HepG2 (cell line): ENCODE data around the gene NRSN2. TPM values are rescaled to one million over a fixed set of nuclear protein-coding genes. Genes with fewer than 3 reads are reported as not detected.

Experiments used
- ARHGAP35 ChIP-seq: sonication (generic); formaldehyde crosslinking; IDR thresholded peaks from 2 replicates; pipeline ENCODE4 v1.9.0; 2022; ENCODE audit warnings: mild to moderate bottlenecking, inconsistent platforms, moderate library complexity, missing genetic modification reagents, borderline replicate concordance
- ATF2 ChIP-seq: sonication (generic); formaldehyde crosslinking; IDR thresholded peaks from 2 replicates; pipeline ENCODE4 v1.4.0; 2020; ENCODE audit warnings: missing genetic modification reagents
- CCAR2 ChIP-seq: fragments of 200-400 bp; formaldehyde crosslinking; optimal IDR thresholded peaks from 2 replicates; pipeline ENCODE3; 2018; ENCODE audit warnings: low read depth, mild to moderate bottlenecking, low read length, moderate library complexity
- CSRNP2 ChIP-seq: sonication (generic); formaldehyde crosslinking; conservative IDR thresholded peaks from 2 replicates; pipeline ENCODE4 v1.8.0; 2022; ENCODE audit warnings: low read depth, missing genetic modification reagents
- ETV5 ChIP-seq: IDR thresholded peaks from 2 replicates; pipeline ENCODE4 v1.6.1; 2018; ENCODE audit warnings: missing biosample characterization, missing genetic modification reagents, inconsistent platforms, borderline replicate concordance
- GTF2F1 ChIP-seq: fragments of 150-350 bp; IDR thresholded peaks from 2 replicates; pipeline ENCODE4 v1.6.1; 2014; ENCODE audit warnings: low read length
- MYC ChIP-seq: sonication (generic); formaldehyde crosslinking; IDR thresholded peaks from 2 replicates; pipeline ENCODE4 v1.9.0; 2021; ENCODE audit warnings: missing genetic modification reagents, borderline replicate concordance
- NRL ChIP-seq: sonication (generic); formaldehyde crosslinking; IDR thresholded peaks from 2 replicates; pipeline ENCODE4 v1.5.0; 2020; ENCODE audit warnings: missing genetic modification reagents, mild to moderate bottlenecking, moderate library complexity, borderline replicate concordance
- PRDM4 ChIP-seq: sonication (generic); formaldehyde crosslinking; IDR thresholded peaks from 2 replicates; pipeline ENCODE4 v1.9.0; 2021; ENCODE audit warnings: missing genetic modification reagents, borderline replicate concordance
- PRPF4 ChIP-seq: fragments of 200-400 bp; formaldehyde crosslinking; IDR thresholded peaks from 2 replicates; pipeline ENCODE4 v1.6.1; 2016; ENCODE audit warnings: low read length, low read depth; ENCODE audit not compliant: poor library complexity, severe bottlenecking
- SNAPC5 ChIP-seq: sonication (generic); formaldehyde crosslinking; IDR thresholded peaks from 2 replicates; pipeline ENCODE4 v1.8.1; 2023; ENCODE audit warnings: mild to moderate bottlenecking, missing genetic modification reagents, borderline replicate concordance
- STAT5B ChIP-seq: sonication (generic); formaldehyde crosslinking; IDR thresholded peaks from 2 replicates; pipeline ENCODE4 v1.4.0; 2020; ENCODE audit warnings: missing genetic modification reagents
- STAT6 ChIP-seq: sonication (generic); formaldehyde crosslinking; IDR thresholded peaks from 2 replicates; pipeline ENCODE4 v1.4.0; 2020; ENCODE audit warnings: missing genetic modification reagents, mild to moderate bottlenecking, borderline replicate concordance
- TRIM24 ChIP-seq: sonication (generic); formaldehyde crosslinking; IDR thresholded peaks from 2 replicates; pipeline ENCODE4 v1.8.0; 2022; ENCODE audit warnings: mild to moderate bottlenecking, missing genetic modification reagents
- ZC3H4 ChIP-seq: sonication (generic); formaldehyde crosslinking; IDR thresholded peaks from 2 replicates; pipeline ENCODE4 v1.4.0; 2020; ENCODE audit warnings: missing genetic modification reagents, borderline replicate concordance
- ZFP36 ChIP-seq: fragments of 150-350 bp; IDR thresholded peaks from 2 replicates; pipeline ENCODE4 v1.6.1; 2018; ENCODE audit warnings: borderline replicate concordance, low read length, low read depth; ENCODE audit not compliant: partially characterized antibody
- ZNF335 ChIP-seq: sonication (generic); formaldehyde crosslinking; IDR thresholded peaks from 2 replicates; pipeline ENCODE4 v1.4.0; 2020; ENCODE audit warnings: missing genetic modification reagents
- ZNF430 ChIP-seq: sonication (generic); formaldehyde crosslinking; IDR thresholded peaks from 2 replicates; pipeline ENCODE4 v1.9.0; 2021; ENCODE audit warnings: mild to moderate bottlenecking, missing genetic modification reagents
- ZNF766 ChIP-seq: sonication (generic); formaldehyde crosslinking; IDR thresholded peaks from 2 replicates; pipeline ENCODE4 v1.5.0; 2020; ENCODE audit warnings: missing genetic modification reagents, borderline replicate concordance
- ZNF788 ChIP-seq: sonication (generic); formaldehyde crosslinking; IDR thresholded peaks from 2 replicates; pipeline ENCODE4 v1.5.0; 2020; ENCODE audit warnings: mild to moderate bottlenecking, missing genetic modification reagents, borderline replicate concordance
- polyA plus RNA-seq, 8 experiments: library from polyadenylated mRNA; depleted of rRNA in 3 of 8; stranded (reverse) in 7 of 8; unstranded in 1 of 8; fragments of >200 nt; fragmentation: Illumina TruSeq in 4 of 8; extraction: Trizol in 4 of 8; gene quantifications; 2 replicates each; pipeline versions ENCODE4 v1.2.1 to v1.2.3, GENCODE V29; 2011 to 2016; ENCODE audit warnings: low read depth in 4 of 8, missing spikeins in 1 of 8, mixed read lengths in 1 of 8; ENCODE audit not compliant: insufficient read depth in 1 of 8
- total RNA-seq, 5 experiments: library from RNA; depleted of rRNA; stranded (reverse); fragments of >200 nt; fragmentation: Illumina TruSeq; extraction: Trizol; gene quantifications; 2 replicates each; pipeline ENCODE4 v1.2.3, GENCODE V29; 2016; ENCODE audit warnings: low read depth in 1 of 5

NRSN2 gene
- total and polyA plus RNA-seq, 2 of the 13 experiments (the other 11 are each of a cell fraction or from before 2014, with no cell fraction given): 32.3 to 49.4 TPM

GRCh38 chr20:309841-310644, 36.9 kb upstream of the NRSN2 start (continued):
- TF ChIP-seq STAT6 (CRISPR knock-in tag) (peak; percentile 6; the same call in 1 of the 2 replicates), NRL (peak; percentile 92), ZNF335 (CRISPR knock-in tag) (0 out of 2 replicates have a peak, but pooled peaks have one; percentile 53), MYC (peak; percentile 64), ZC3H4 (CRISPR knock-in tag) (0 out of 2 replicates have a peak, but pooled peaks have one; percentile 9), SNAPC5 (CRISPR knock-in tag) (no peak), GTF2F1 (no peak), ARHGAP35 (CRISPR knock-in tag) (peak; percentile 5; the same call in 1 of the 2 replicates), ZNF430 (CRISPR knock-in tag) (peak; percentile 25; the same call in 1 of the 2 replicates), ZNF788 (peak; percentile 84), ZFP36 (no peak), CCAR2 (peak; percentile 58), PRDM4 (no peak), ZNF766 (CRISPR knock-in tag) (no peak), PRPF4 (no peak), STAT5B (CRISPR knock-in tag) (no peak), TRIM24 (no peak), ETV5 (CRISPR knock-in tag) (peak; percentile 3; the same call in 1 of the 2 replicates), ATF2 (CRISPR knock-in tag) (peak; percentile 39; the same call in 1 of the 2 replicates), CSRNP2 (CRISPR knock-in tag) (no peak)
